SK-N-SH treated with all-trans-retinoic acid at 6 μM for 48 hours (cell line): ENCODE data around the gene FTSJ1.

Experiments
- ATAC-seq: fragments of 200-7000 bp; cut with Tn5 transposase; 3 replicates; pipeline ENCODE4 v1.9.1; 2020; ENCODE audit warnings: mild to moderate bottlenecking, moderate library complexity
- ARNTL ChIP-seq: fragments of 450-650 bp; formaldehyde crosslinking; IDR thresholded peaks from 2 replicates; pipeline ENCODE4 v1.5.0; 2020; ENCODE audit warnings: low read depth, mild to moderate bottlenecking, moderate library complexity, borderline replicate concordance
- BACH2 ChIP-seq: fragments of 250-450 bp; sonication (Bioruptor Pico); IDR thresholded peaks from 2 replicates; pipeline ENCODE4 v1.9.0; 2021; ENCODE audit warnings: mild to moderate bottlenecking, borderline replicate concordance
- CREB5 ChIP-seq: fragments of 250-450 bp; sonication (Bioruptor Pico); IDR thresholded peaks from 2 replicates; pipeline ENCODE4 v1.5.1; 2020; ENCODE audit warnings: low read depth, mild to moderate bottlenecking, moderate library complexity
- CSDC2 ChIP-seq: fragments of 250-450 bp; sonication (Bioruptor Pico); IDR thresholded peaks from 2 replicates; pipeline ENCODE4 v1.5.0; 2020; ENCODE audit warnings: mild to moderate bottlenecking, moderate library complexity
- ESRRG ChIP-seq: fragments of 250-450 bp; sonication (Bioruptor Pico); IDR thresholded peaks from 2 replicates; pipeline ENCODE4 v1.6.1; 2021; ENCODE audit warnings: mild to moderate bottlenecking
- GLIS3 ChIP-seq: fragments of 250-450 bp; sonication (Bioruptor Pico); IDR thresholded peaks from 2 replicates; pipeline ENCODE4 v1.5.0; 2020; ENCODE audit warnings: mild to moderate bottlenecking, moderate library complexity
- OSR1 ChIP-seq: fragments of 250-450 bp; sonication (Bioruptor Pico); IDR thresholded peaks from 2 replicates; pipeline ENCODE4 v1.8.0; 2022; ENCODE audit warnings: moderate library complexity, mild to moderate bottlenecking, inconsistent platforms
- PPARA ChIP-seq: fragments of 250-450 bp; sonication (Bioruptor Pico); IDR thresholded peaks from 2 replicates; pipeline ENCODE4 v1.5.0; 2020; ENCODE audit warnings: mild to moderate bottlenecking, borderline replicate concordance
- RARB ChIP-seq: fragments of 250-450 bp; sonication (Bioruptor Pico); IDR thresholded peaks from 2 replicates; pipeline ENCODE4 v1.8.0; 2021; ENCODE audit warnings: mild to moderate bottlenecking, moderate library complexity
- SNAI2 ChIP-seq: fragments of 250-450 bp; sonication (Bioruptor Pico); IDR thresholded peaks from 2 replicates; pipeline ENCODE4 v1.5.0; 2020; ENCODE audit warnings: mild to moderate bottlenecking, moderate library complexity
- TCF4 ChIP-seq: fragments of 250-450 bp; sonication (Bioruptor Pico); IDR thresholded peaks from 2 replicates; pipeline ENCODE4 v1.8.0; 2021; ENCODE audit warnings: mild to moderate bottlenecking, moderate library complexity, borderline replicate concordance
- TOX ChIP-seq: fragments of 250-450 bp; sonication (Bioruptor Pico); IDR thresholded peaks from 2 replicates; pipeline ENCODE4 v1.8.0; 2021; ENCODE audit warnings: mild to moderate bottlenecking, moderate library complexity, borderline replicate concordance
- TSHZ2 ChIP-seq: fragments of 250-450 bp; sonication (Bioruptor Pico); IDR thresholded peaks from 2 replicates; pipeline ENCODE4 v1.5.0; 2020; ENCODE audit warnings: mild to moderate bottlenecking, moderate library complexity
- ZC3H10 ChIP-seq: fragments of 250-450 bp; sonication (Bioruptor Pico); IDR thresholded peaks from 2 replicates; pipeline ENCODE4 v1.5.1; 2021; ENCODE audit warnings: mild to moderate bottlenecking, moderate library complexity
- ZFP3 ChIP-seq: fragments of 250-450 bp; sonication (Bioruptor Pico); IDR thresholded peaks from 2 replicates; pipeline ENCODE4 v1.5.0; 2020; ENCODE audit warnings: mild to moderate bottlenecking, moderate library complexity
- ZFP30 ChIP-seq: fragments of 450-650 bp; formaldehyde crosslinking; IDR thresholded peaks from 2 replicates; pipeline ENCODE4 v1.5.0; 2022; ENCODE audit warnings: mild to moderate bottlenecking, moderate library complexity
- ZNF565 ChIP-seq: fragments of 450-650 bp; formaldehyde crosslinking; conservative IDR thresholded peaks from 2 replicates; pipeline ENCODE4 v1.5.0; 2020; ENCODE audit warnings: low read depth, mild to moderate bottlenecking, moderate library complexity
- ZNF70 ChIP-seq: fragments of 450-650 bp; formaldehyde crosslinking; IDR thresholded peaks from 2 replicates; pipeline ENCODE4 v1.5.0; 2020; ENCODE audit warnings: mild to moderate bottlenecking, moderate library complexity
- TF ChIP-seq, protein P1 (sequence below): fragments of 250-450 bp; sonication (Bioruptor Pico); IDR thresholded peaks from 2 replicates; pipeline ENCODE4 v1.8.0; 2020; ENCODE audit warnings: mild to moderate bottlenecking, moderate library complexity, borderline replicate concordance
- TF ChIP-seq, protein P2 (sequence below): fragments of 250-450 bp; sonication (Bioruptor Pico); IDR thresholded peaks from 2 replicates; pipeline ENCODE4 v1.8.0; 2021; ENCODE audit warnings: low read depth, mild to moderate bottlenecking, moderate library complexity, borderline replicate concordance
- TF ChIP-seq, protein P3 (sequence below): fragments of 250-450 bp; sonication (Bioruptor Pico); IDR thresholded peaks from 2 replicates; pipeline ENCODE4 v1.5.1; 2021; ENCODE audit warnings: mild to moderate bottlenecking, moderate library complexity

FTSJ1 gene

GRCh38 chrX:48490661-48491060 is 14.7 kb downstream of the FTSJ1 start:
- ATAC-seq: 0 out of 3 replicates have a peak, but pooled peaks have one; percentile 13
- TF ChIP-seq GLIS3 (CRISPR knock-in tag) (no peak), CSDC2 (CRISPR knock-in tag) (no peak), ESRRG (CRISPR knock-in tag) (no peak), ZNF565 (CRISPR knock-in tag) (no peak), OSR1 (CRISPR knock-in tag) (no peak), ZNF70 (CRISPR knock-in tag) (no peak)

- no peak for ATAC-seq
These were observed 15.8 kb downstream of the FTSJ1 start for GRCh38 chrX:48491809-48492208.

GRCh38 chrX:48492293-48492910 is 16.4 kb downstream of the FTSJ1 start:
- ATAC-seq: no peak; the same call in 2 of the 3 replicates
- TF ChIP-seq, protein P1, sequence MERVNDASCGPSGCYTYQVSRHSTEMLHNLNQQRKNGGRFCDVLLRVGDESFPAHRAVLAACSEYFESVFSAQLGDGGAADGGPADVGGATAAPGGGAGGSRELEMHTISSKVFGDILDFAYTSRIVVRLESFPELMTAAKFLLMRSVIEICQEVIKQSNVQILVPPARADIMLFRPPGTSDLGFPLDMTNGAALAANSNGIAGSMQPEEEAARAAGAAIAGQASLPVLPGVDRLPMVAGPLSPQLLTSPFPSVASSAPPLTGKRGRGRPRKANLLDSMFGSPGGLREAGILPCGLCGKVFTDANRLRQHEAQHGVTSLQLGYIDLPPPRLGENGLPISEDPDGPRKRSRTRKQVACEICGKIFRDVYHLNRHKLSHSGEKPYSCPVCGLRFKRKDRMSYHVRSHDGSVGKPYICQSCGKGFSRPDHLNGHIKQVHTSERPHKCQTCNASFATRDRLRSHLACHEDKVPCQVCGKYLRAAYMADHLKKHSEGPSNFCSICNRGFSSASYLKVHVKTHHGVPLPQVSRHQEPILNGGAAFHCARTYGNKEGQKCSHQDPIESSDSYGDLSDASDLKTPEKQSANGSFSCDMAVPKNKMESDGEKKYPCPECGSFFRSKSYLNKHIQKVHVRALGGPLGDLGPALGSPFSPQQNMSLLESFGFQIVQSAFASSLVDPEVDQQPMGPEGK (CRISPR knock-in tag): no peak
- TF ChIP-seq PPARA: no peak
- no peak for TF ChIP-seq SNAI2 (CRISPR knock-in tag)
- TF ChIP-seq ZC3H10 (CRISPR knock-in tag): no peak
- no peak for TF ChIP-seq TOX
- TF ChIP-seq, protein P2, sequence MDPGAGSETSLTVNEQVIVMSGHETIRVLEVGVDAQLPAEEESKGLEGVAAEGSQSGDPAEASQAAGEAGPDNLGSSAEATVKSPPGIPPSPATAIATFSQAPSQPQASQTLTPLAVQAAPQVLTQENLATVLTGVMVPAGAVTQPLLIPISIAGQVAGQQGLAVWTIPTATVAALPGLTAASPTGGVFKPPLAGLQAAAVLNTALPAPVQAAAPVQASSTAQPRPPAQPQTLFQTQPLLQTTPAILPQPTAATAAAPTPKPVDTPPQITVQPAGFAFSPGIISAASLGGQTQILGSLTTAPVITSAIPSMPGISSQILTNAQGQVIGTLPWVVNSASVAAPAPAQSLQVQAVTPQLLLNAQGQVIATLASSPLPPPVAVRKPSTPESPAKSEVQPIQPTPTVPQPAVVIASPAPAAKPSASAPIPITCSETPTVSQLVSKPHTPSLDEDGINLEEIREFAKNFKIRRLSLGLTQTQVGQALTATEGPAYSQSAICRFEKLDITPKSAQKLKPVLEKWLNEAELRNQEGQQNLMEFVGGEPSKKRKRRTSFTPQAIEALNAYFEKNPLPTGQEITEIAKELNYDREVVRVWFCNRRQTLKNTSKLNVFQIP: no peak
- no peak for TF ChIP-seq CREB5 (CRISPR knock-in tag)

More at GRCh38 chrX:48491809-48492208, 15.8 kb downstream of the FTSJ1 start:
- no peak for TF ChIP-seq PPARA
- no peak for TF ChIP-seq ZFP30 (CRISPR knock-in tag)
- TF ChIP-seq ESRRG (CRISPR knock-in tag): no peak
- no peak for TF ChIP-seq CSDC2 (CRISPR knock-in tag)
- TF ChIP-seq TSHZ2: no peak
- TF ChIP-seq ZNF565 (CRISPR knock-in tag): no peak
- TF ChIP-seq SNAI2 (CRISPR knock-in tag): no peak
- no peak for TF ChIP-seq ZC3H10 (CRISPR knock-in tag)
- TF ChIP-seq GLIS3 (CRISPR knock-in tag): no peak
- TF ChIP-seq OSR1 (CRISPR knock-in tag): no peak
- no peak for TF ChIP-seq ZFP3 (CRISPR knock-in tag)
- TF ChIP-seq BACH2 (CRISPR knock-in tag): no peak
- TF ChIP-seq TCF4 (CRISPR knock-in tag): no peak
- no peak for TF ChIP-seq ARNTL (CRISPR knock-in tag)
- no peak for TF ChIP-seq RARB (CRISPR knock-in tag)
- TF ChIP-seq, protein P3, sequence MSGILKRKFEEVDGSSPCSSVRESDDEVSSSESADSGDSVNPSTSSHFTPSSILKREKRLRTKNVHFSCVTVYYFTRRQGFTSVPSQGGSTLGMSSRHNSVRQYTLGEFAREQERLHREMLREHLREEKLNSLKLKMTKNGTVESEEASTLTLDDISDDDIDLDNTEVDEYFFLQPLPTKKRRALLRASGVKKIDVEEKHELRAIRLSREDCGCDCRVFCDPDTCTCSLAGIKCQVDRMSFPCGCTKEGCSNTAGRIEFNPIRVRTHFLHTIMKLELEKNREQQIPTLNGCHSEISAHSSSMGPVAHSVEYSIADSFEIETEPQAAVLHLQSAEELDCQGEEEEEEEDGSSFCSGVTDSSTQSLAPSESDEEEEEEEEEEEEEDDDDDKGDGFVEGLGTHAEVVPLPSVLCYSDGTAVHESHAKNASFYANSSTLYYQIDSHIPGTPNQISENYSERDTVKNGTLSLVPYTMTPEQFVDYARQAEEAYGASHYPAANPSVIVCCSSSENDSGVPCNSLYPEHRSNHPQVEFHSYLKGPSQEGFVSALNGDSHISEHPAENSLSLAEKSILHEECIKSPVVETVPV (CRISPR knock-in tag): no peak
